HCT116 (cell line): ENCODE data around the gene PIBF1. TPM values are rescaled to one million over a fixed set of nuclear protein-coding genes. Genes with fewer than 3 reads are reported as not detected.

ENCODE experiments used
- ATAC-seq: fragments of 200-7000 bp; cut with Tn5 transposase; 2 replicates; pipeline ENCODE4 v1.9.1; 2020; ENCODE audit warnings: mild to moderate bottlenecking, moderate library complexity
- BruUV-seq: library from RNA; stranded (reverse); fragments of 400-500 nt; replicated peaks from 2 replicates; lab custom pipeline; 2021; lab: Mats Ljungman, UMichigan
- CTCF ChIA-PET: fragments of 300-600 bp; sonication (Branson Sonifier 250); formaldehyde crosslinking; loops from one replicate; lab custom pipeline; 2021; ENCODE audit warnings: antibody characterized with exemption; lab: Charles Lee
- POLR2A ChIA-PET: fragments of 300-600, 350-600 bp; sonication (Branson Sonifier 250); formaldehyde crosslinking; loops from one replicate; lab custom pipeline; 2021; ENCODE audit warnings: antibody characterized with exemption; lab: Charles Lee
- RAD21 ChIA-PET, 2 experiments: fragments of 300-600 bp; sonication (Branson Sonifier 250); formaldehyde crosslinking; loops; one replicate each; lab custom pipeline; 2023; ENCODE audit warnings: low total read pairs in 2 of 2; ENCODE audit not compliant: uncharacterized antibody in 2 of 2, unreplicated experiment in 2 of 2, low non-redundant PET in 1 of 2; lab: Charles Lee
- DNase-seq: peaks from one replicate; pipeline ENCODE4 v3.0.0-alpha.2; 2010; ENCODE audit warnings: low read depth, low spot score
- H2AFZ ChIP-seq: fragments of 200-600 bp; shearing (Covaris generic), sonication (generic); 2 replicates; pipeline ENCODE4 v1.6.1; 2017; ENCODE audit warnings: low read depth, mixed run types, mixed read lengths, antibody characterized with exemption, low read length; ENCODE audit not compliant: poor library complexity, severe bottlenecking
- H3K27ac ChIP-seq: 2 replicates; pipeline ENCODE4 v1.5.1; 2012; ENCODE audit warnings: low read depth, low read length
- H3K27me3 ChIP-seq: fragments of 200-600 bp; sonication (generic); 2 replicates; pipeline ENCODE4 v1.6.1; 2016; ENCODE audit warnings: mixed run types, low read length, mixed read lengths; ENCODE audit not compliant: insufficient read depth
- H3K36me3 ChIP-seq, 2 experiments: fragments of 200-500 bp in 1 of 2; fragments of 200-600 bp in 1 of 2; sonication (Bioruptor generic) in 1 of 2; sonication (generic) in 1 of 2; 2 replicates each; pipeline versions ENCODE4 v1.5.1 to v1.6.1; 2014 to 2016; ENCODE audit warnings: low read length in 2 of 2, inconsistent platforms in 1 of 2, mixed read lengths in 1 of 2, mixed run types in 1 of 2; ENCODE audit not compliant: insufficient read depth in 2 of 2, control insufficient read depth in 1 of 2
- H3K4me1 ChIP-seq, 2 experiments: fragments of 200-600 bp in 1 of 2; sonication (generic) in 1 of 2; 2 replicates each; pipeline versions ENCODE4 v1.5.1 to v1.6.1; 2012 to 2017; ENCODE audit warnings: low read length in 2 of 2, inconsistent platforms in 1 of 2, mild to moderate bottlenecking in 1 of 2, mixed read lengths in 1 of 2, mixed run types in 1 of 2, moderate library complexity in 1 of 2; ENCODE audit not compliant: insufficient read depth in 2 of 2, control insufficient read depth in 1 of 2
- H3K4me2 ChIP-seq: fragments of 200-600 bp; sonication (generic); 2 replicates; pipeline ENCODE4 v1.6.1; 2017; ENCODE audit warnings: mixed run types, low read length, mixed read lengths
- H3K4me3 ChIP-seq, 2 experiments: fragments of 200-600 bp in 1 of 2; sonication (generic) in 1 of 2; replicated peaks in 1 of 2; 2 replicates each; pipeline ENCODE4 v1.5.1; 2011 to 2016; ENCODE audit warnings: low read length in 2 of 2, control low read depth in 1 of 2, low read depth in 1 of 2, mild to moderate bottlenecking in 1 of 2, mixed read lengths in 1 of 2, mixed run types in 1 of 2
- H3K79me2 ChIP-seq: fragments of 200-600 bp; sonication (generic); 2 replicates; pipeline ENCODE4 v1.6.1; 2017; ENCODE audit warnings: mild to moderate bottlenecking, mixed run types, low read length, moderate library complexity, mixed read lengths; ENCODE audit not compliant: insufficient read depth
- H3K9ac ChIP-seq: fragments of 200-600 bp; sonication (generic); 2 replicates; pipeline ENCODE4 v1.6.1; 2016; ENCODE audit warnings: low read length, mixed read lengths
- H3K9me2 ChIP-seq: fragments of 200-600 bp; sonication (generic), shearing (Covaris generic); 2 replicates; pipeline ENCODE4 v1.6.1; 2017; ENCODE audit warnings: mixed run types, mild to moderate bottlenecking, moderate library complexity; ENCODE audit not compliant: insufficient read depth
- H3K9me3 ChIP-seq, 2 experiments: fragments of 200-500 bp in 1 of 2; fragments of 200-600 bp in 1 of 2; sonication (Bioruptor generic) in 1 of 2; sonication (generic) in 1 of 2; 2 replicates each; pipeline ENCODE4 v1.6.1; 2014 to 2017; ENCODE audit warnings: low read length in 2 of 2, mixed read lengths in 2 of 2, inconsistent platforms in 1 of 2, low read depth in 1 of 2, mild to moderate bottlenecking in 1 of 2, mixed run types in 1 of 2, moderate library complexity in 1 of 2; ENCODE audit not compliant: control insufficient read depth in 1 of 2, insufficient read depth in 1 of 2
- H4K20me1 ChIP-seq: fragments of 200-600 bp; sonication (generic), shearing (Covaris generic); 2 replicates; pipeline ENCODE4 v1.6.1; 2017; ENCODE audit warnings: mixed run types, mild to moderate bottlenecking, moderate library complexity; ENCODE audit not compliant: insufficient read depth
- CBX3 ChIP-seq: IDR thresholded peaks from 2 replicates; pipeline ENCODE4 v1.6.1; 2012; ENCODE audit warnings: low read depth
- ELF1 ChIP-seq: IDR thresholded peaks from 2 replicates; pipeline ENCODE4 v1.6.1; 2012; ENCODE audit warnings: low read depth, borderline replicate concordance
- EZH2 ChIP-seq: fragments of 200-600 bp; sonication (generic); IDR thresholded peaks from 2 replicates; pipeline ENCODE4 v1.6.1; 2017; ENCODE audit warnings: antibody characterized with exemption, mixed run types
- EZH2phosphoT487 ChIP-seq: fragments of 200-600 bp; IDR thresholded peaks from 2 replicates; pipeline ENCODE4 v1.6.1; 2018; ENCODE audit warnings: antibody characterized with exemption, borderline replicate concordance
- JUND ChIP-seq: IDR thresholded peaks from 2 replicates; pipeline ENCODE4 v1.6.1; 2012
- POLR2A ChIP-seq: IDR thresholded peaks from 2 replicates; pipeline ENCODE4 v1.7.0; 2011; ENCODE audit warnings: borderline replicate concordance; ENCODE audit not compliant: insufficient read depth, insufficient read length; ENCODE audit errors: extremely low read depth
- SIN3A ChIP-seq: IDR thresholded peaks from 2 replicates; pipeline ENCODE4 v1.6.1; 2012; ENCODE audit warnings: low read depth
- TCF7L2 ChIP-seq: IDR thresholded peaks from 2 replicates; pipeline ENCODE4 v1.7.0; 2011; ENCODE audit warnings: borderline replicate concordance, inconsistent platforms; ENCODE audit not compliant: insufficient read depth, insufficient read length; ENCODE audit errors: extremely low read depth
- ZNF274 ChIP-seq: fragments of 200-500 bp; sonication (Bioruptor generic); IDR thresholded peaks from 2 replicates; pipeline ENCODE4 v1.6.1; 2014; ENCODE audit warnings: mild to moderate bottlenecking, low read depth, low read length, inconsistent platforms
- intact Hi-C: fragments of 100-400 bp; cut with micrococcal nuclease; formaldehyde crosslinking; loops from 2 replicates; pipeline ENCODE4 v1.10.0; 2022
- total RNA-seq: library from RNA; stranded (reverse); gene quantifications from one replicate; pipeline ENCODE4 v1.2.1, GENCODE V29; 2021; ENCODE audit not compliant: unreplicated experiment
- TF ChIP-seq, protein P1 (sequence below): IDR thresholded peaks from 2 replicates; pipeline ENCODE4 v1.6.1; 2012; ENCODE audit warnings: low read depth
- TF ChIP-seq, protein P2 (sequence below), 3 experiments: fragments of 200-600 bp in 1 of 3; sonication (generic) in 1 of 3; IDR thresholded peaks in 2 of 3; conservative IDR thresholded peaks in 1 of 3; 2 replicates each; pipeline ENCODE4 v1.5.1; 2012 to 2017; ENCODE audit warnings: low read depth in 2 of 3, low read length in 2 of 3, antibody characterized with exemption in 1 of 3, borderline replicate concordance in 1 of 3, control low read depth in 1 of 3, mild to moderate bottlenecking in 1 of 3, mixed read lengths in 1 of 3, mixed run types in 1 of 3, moderate library complexity in 1 of 3; ENCODE audit not compliant: insufficient read depth in 1 of 3

The PIBF1 gene
- total RNA-seq, 1 experiment from 2014 or later = 21.1 TPM

GRCh38 chr13:72763411-72763810 lies 18.5 kb upstream of the PIBF1 start:
- H3K36me3 ChIP-seq = peaks cover 75 to 81% of the 10 kb centered on the region in 2 experiments

DNA sequence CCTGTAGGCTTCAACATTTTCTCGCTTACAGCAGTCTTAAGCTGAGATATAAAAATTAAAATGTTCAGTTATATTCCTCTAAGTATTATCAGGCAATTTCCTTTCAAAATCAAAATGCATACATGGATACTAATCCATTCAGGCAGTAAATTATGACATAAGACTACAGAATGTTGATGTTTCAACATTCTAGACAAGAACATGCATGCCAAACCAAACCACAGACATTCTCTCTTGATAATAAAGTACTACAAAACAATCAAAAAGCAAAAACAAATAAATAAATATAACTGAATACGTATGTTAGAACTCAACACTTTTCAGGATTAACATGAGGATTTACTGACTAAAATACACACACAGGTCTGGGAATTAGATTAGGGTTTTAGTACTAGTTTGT lies 7.9 kb upstream of the PIBF1 start:
- no peaks in the 10 kb centered on the region for H3K27me3 ChIP-seq
- peaks cover 77 to 90% of the 10 kb centered on the region in 2 experiments; a peak in 3 of 4 replicates for H3K36me3 ChIP-seq
- H3K79me2 ChIP-seq = peaks cover 51% of the 10 kb centered on the region
- no peak overlapping the region for H2AFZ ChIP-seq
- H3K9me3 ChIP-seq = no peaks in the 10 kb centered on the region
- ChIA-PET POLR2A (no interaction called here), CTCF (no interaction called here)
- TF ChIP-seq ELF1 (no peak), EZH2 (no peak), SIN3A (no peak), CBX3 (no peak)
- TF ChIP-seq, protein P1, sequence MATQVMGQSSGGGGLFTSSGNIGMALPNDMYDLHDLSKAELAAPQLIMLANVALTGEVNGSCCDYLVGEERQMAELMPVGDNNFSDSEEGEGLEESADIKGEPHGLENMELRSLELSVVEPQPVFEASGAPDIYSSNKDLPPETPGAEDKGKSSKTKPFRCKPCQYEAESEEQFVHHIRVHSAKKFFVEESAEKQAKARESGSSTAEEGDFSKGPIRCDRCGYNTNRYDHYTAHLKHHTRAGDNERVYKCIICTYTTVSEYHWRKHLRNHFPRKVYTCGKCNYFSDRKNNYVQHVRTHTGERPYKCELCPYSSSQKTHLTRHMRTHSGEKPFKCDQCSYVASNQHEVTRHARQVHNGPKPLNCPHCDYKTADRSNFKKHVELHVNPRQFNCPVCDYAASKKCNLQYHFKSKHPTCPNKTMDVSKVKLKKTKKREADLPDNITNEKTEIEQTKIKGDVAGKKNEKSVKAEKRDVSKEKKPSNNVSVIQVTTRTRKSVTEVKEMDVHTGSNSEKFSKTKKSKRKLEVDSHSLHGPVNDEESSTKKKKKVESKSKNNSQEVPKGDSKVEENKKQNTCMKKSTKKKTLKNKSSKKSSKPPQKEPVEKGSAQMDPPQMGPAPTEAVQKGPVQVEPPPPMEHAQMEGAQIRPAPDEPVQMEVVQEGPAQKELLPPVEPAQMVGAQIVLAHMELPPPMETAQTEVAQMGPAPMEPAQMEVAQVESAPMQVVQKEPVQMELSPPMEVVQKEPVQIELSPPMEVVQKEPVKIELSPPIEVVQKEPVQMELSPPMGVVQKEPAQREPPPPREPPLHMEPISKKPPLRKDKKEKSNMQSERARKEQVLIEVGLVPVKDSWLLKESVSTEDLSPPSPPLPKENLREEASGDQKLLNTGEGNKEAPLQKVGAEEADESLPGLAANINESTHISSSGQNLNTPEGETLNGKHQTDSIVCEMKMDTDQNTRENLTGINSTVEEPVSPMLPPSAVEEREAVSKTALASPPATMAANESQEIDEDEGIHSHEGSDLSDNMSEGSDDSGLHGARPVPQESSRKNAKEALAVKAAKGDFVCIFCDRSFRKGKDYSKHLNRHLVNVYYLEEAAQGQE = no peak
- TF ChIP-seq, protein P2, sequence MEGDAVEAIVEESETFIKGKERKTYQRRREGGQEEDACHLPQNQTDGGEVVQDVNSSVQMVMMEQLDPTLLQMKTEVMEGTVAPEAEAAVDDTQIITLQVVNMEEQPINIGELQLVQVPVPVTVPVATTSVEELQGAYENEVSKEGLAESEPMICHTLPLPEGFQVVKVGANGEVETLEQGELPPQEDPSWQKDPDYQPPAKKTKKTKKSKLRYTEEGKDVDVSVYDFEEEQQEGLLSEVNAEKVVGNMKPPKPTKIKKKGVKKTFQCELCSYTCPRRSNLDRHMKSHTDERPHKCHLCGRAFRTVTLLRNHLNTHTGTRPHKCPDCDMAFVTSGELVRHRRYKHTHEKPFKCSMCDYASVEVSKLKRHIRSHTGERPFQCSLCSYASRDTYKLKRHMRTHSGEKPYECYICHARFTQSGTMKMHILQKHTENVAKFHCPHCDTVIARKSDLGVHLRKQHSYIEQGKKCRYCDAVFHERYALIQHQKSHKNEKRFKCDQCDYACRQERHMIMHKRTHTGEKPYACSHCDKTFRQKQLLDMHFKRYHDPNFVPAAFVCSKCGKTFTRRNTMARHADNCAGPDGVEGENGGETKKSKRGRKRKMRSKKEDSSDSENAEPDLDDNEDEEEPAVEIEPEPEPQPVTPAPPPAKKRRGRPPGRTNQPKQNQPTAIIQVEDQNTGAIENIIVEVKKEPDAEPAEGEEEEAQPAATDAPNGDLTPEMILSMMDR (IDR thresholded peaks at IDR 0.05 in 2 of 3, conservative IDR thresholded peaks at IDR 0.05 in 1 of 3; ENCODE audit: borderline replicate concordance in 1 of 3, insufficient read depth in 1 of 3, low read depth in 2 of 3, low read length in 2 of 3) = no peak
- TF ChIP-seq, all 23 proteins: peak for 0
- intact Hi-C loops = no loop called here
- ATAC-seq (no peak), DNase-seq (no peak)
- no peaks in the 10 kb centered on the region for H4K20me1 ChIP-seq
- H3K4me1 ChIP-seq = no peaks in the 10 kb centered on the region
- no peak overlapping the region for H3K9ac ChIP-seq
- no peak overlapping the region for H3K4me2 ChIP-seq
- no peaks in the 10 kb centered on the region for H3K9me2 ChIP-seq
- no peak overlapping the region for H3K4me3 ChIP-seq
- RAD21 ChIA-PET = no interaction called here
- no TSS peak for BruUV-seq
- no peak overlapping the region for H3K27ac ChIP-seq

More at GRCh38 chr13:72763411-72763810, 18.5 kb upstream of the PIBF1 start:
- DNase-seq (no peak), ATAC-seq (no peak)
- Histone ChIP-seq H3K27me3 (no peaks in the 10 kb centered on the region), H3K4me3 (no peak overlapping the region), H3K9ac (no peak overlapping the region), H3K4me1 (no peaks in the 10 kb centered on the region), H3K27ac (no peak overlapping the region), H3K9me2 (no peaks in the 10 kb centered on the region), H3K79me2 (peaks cover 3% of the 10 kb centered on the region), H4K20me1 (no peaks in the 10 kb centered on the region), H3K4me2 (no peak overlapping the region), H2AFZ (no peak overlapping the region), H3K9me3 (no peaks in the 10 kb centered on the region)
- POLR2A ChIA-PET = no interaction called here
- intact Hi-C loops = no loop called here
- TF ChIP-seq POLR2A = no peak
- TF ChIP-seq ELF1 = no peak
- no peak for TF ChIP-seq ZNF274
- TF ChIP-seq EZH2 = no peak
- no peak for TF ChIP-seq CBX3
- TF ChIP-seq JUND = no peak
- TF ChIP-seq EZH2phosphoT487 = no peak
- no peak for TF ChIP-seq TCF7L2
- no TSS peak for BruUV-seq
- CTCF ChIA-PET = no interaction called here
- RAD21 ChIA-PET = no interaction called here
